Neutrophil (primary cell): ENCODE results near the gene ZYG11A.

Source experiments
- H3K27ac ChIP-seq: fragments of 200-600 bp; sonication (generic); 2 replicates; pipeline ENCODE4 v1.5.1; 2016; ENCODE audit warnings: mild to moderate bottlenecking, moderate library complexity
- H3K27me3 ChIP-seq: fragments of 200-600 bp; sonication (generic); 2 replicates; pipeline ENCODE4 v1.6.0; 2016; ENCODE audit warnings: mild to moderate bottlenecking
- H3K36me3 ChIP-seq: fragments of 200-600 bp; sonication (generic); 2 replicates; pipeline ENCODE4 v1.5.1; 2017
- H3K4me1 ChIP-seq, 2 experiments: fragments of 200-600 bp in 1 of 2; sonication (generic) in 1 of 2; 1 replicate in 1 of 2; 2 replicates in 1 of 2; pipeline versions ENCODE4 v1.5.1 to v1.6.1; 2013 to 2016; ENCODE audit warnings: low read depth in 1 of 2, low read length in 1 of 2, mild to moderate bottlenecking in 1 of 2, moderate library complexity in 1 of 2; ENCODE audit not compliant: control insufficient read depth in 1 of 2, insufficient read depth in 1 of 2
- H3K4me3 ChIP-seq, 2 experiments: fragments of 200-600 bp in 1 of 2; sonication (generic) in 1 of 2; 1 replicate in 1 of 2; 2 replicates in 1 of 2; pipeline ENCODE4 v1.5.1; 2013 to 2016; ENCODE audit warnings: low read depth in 1 of 2, low read length in 1 of 2, mild to moderate bottlenecking in 1 of 2, moderate library complexity in 1 of 2
- H3K9me3 ChIP-seq: fragments of 200-600 bp; sonication (generic); 2 replicates; pipeline ENCODE4 v1.5.1; 2016
- CTCF ChIP-seq: fragments of 200-600 bp; sonication (generic); IDR thresholded peaks from 2 replicates; pipeline ENCODE4 v1.5.1; 2016; ENCODE audit warnings: antibody characterized with exemption

The ZYG11A gene

GRCh38 chr1:52904208-52904926, 61.8 kb downstream of the ZYG11A start:
- TF ChIP-seq CTCF = no peak
- Histone ChIP-seq H3K27me3 (no peaks in the 10 kb centered on the region), H3K4me3 (no peak overlapping the region), H3K4me1 (no peaks in the 10 kb centered on the region), H3K9me3 (no peaks in the 10 kb centered on the region), H3K36me3 (no peaks in the 10 kb centered on the region), H3K27ac (no peak overlapping the region)

GRCh38 chr1:52904927-52905698, 62.6 kb downstream of the ZYG11A start:
- no peak for TF ChIP-seq CTCF
- Histone ChIP-seq H3K36me3 (no peaks in the 10 kb centered on the region), H3K9me3 (no peaks in the 10 kb centered on the region), H3K4me3 (no peak overlapping the region), H3K4me1 (no peaks in the 10 kb centered on the region), H3K27ac (no peak overlapping the region), H3K27me3 (no peaks in the 10 kb centered on the region)

DNA sequence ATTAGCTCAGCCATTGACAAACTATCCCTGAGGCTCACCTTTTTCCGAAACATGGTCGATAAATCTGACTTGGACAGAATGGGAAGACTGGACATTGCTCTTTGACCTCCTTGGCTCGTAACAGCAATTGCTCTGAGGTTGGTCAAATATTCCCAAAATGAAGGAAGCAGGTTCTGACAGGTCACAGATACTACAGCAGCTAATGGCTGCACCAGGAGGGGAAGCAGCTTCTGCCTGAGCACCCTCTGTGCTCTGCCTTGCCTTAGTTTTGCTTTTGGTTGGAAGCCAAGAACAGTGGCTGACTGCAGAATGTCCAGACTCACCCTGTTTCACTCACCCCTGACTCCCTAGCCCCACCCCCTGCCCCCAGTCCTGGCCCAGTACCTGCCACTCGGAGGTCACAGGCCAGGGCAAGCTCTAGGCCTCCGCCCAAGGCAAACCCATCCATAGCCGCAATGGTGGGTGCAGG, 63.6 kb downstream of the ZYG11A start:
- TF ChIP-seq CTCF = no peak
- no peaks in the 10 kb centered on the region for H3K36me3 ChIP-seq
- no peaks in the 10 kb centered on the region for H3K4me1 ChIP-seq
- no peak overlapping the region for H3K4me3 ChIP-seq
- H3K9me3 ChIP-seq = no peaks in the 10 kb centered on the region
- no peaks in the 10 kb centered on the region for H3K27me3 ChIP-seq
- no peak overlapping the region for H3K27ac ChIP-seq

DNA sequence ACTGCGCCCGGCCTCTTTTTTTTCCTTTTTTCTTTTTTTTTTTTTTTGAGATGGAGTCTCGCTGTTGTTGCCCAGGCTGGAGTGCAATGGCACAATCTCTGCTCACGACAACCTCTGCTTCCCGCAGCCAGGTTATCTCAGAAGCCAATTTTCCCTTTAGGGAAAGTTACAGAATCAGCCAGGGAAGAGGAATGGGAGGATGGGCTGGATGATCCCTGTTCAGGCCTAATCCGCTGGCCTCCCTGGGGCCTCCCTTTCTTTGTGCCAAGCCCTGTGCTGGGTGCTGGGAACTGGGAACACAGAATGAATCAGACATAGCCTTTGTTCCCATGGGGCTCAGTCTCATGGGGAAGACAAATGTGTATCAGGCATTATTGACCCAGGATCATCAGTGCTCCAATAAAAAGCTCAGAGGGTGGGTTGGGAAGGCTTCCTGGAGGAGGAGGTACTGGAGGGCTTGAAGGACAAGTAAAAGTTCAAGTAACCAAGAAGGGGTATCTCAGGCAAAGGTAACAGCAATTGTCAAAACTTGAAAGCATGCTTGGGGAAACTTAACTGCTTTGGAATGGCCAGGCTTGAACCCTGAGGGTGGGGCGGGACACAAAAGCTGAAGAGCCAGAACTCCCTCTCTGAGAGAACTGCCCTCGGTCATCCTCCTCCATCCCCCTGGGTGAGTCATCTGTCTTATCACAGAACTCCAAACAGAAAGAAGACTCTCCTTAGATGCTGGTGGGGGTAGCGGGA, 64.7 kb downstream of the ZYG11A start:
- Histone ChIP-seq H3K4me1 (no peaks in the 10 kb centered on the region), H3K4me3 (no peak overlapping the region), H3K27ac (no peak overlapping the region), H3K9me3 (no peaks in the 10 kb centered on the region), H3K27me3 (no peaks in the 10 kb centered on the region), H3K36me3 (no peaks in the 10 kb centered on the region)
- no peak for TF ChIP-seq CTCF

DNA sequence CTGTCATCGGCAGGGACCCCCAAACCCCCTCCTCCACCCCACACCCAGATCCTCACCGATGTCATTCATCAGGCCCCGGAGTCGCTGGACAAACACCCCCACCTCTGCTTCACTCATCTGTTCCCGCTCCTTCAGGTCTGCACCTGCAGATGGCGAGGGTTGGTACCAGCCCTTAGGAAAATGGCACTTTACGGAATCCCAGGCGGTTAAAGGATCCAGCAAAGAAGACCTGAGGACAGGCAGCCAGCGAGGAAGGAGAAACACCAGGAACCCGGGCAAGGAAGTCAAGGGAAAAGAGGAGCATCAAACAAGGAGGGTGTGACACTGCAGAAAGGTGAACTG, 65.2 kb downstream of the ZYG11A start:
- Histone ChIP-seq H3K27ac (no peak overlapping the region), H3K36me3 (no peaks in the 10 kb centered on the region), H3K4me3 (no peak overlapping the region), H3K9me3 (no peaks in the 10 kb centered on the region), H3K27me3 (no peaks in the 10 kb centered on the region), H3K4me1 (no peaks in the 10 kb centered on the region)
- no peak for TF ChIP-seq CTCF
